GM19324 (cell line): Measurements from ENCODE around the gene ABCA13.
A peak's percentile ranks its signal among the peaks of the same experiment; 100 is the strongest.

ENCODE experiments used
- ATAC-seq: cut with Tn5 transposase; IDR thresholded peaks from one replicate; pipeline ENCODE4 v1.9.1; 2021; ENCODE audit warnings: mild to moderate bottlenecking, moderate library complexity; ENCODE audit not compliant: unreplicated experiment, low FRiP score

ABCA13 gene

GRCh38 chr7:48296966-48297365, 125.7 kb downstream of the ABCA13 start:
- ATAC-seq: no peak

GRCh38 chr7:48298779-48299178, 127.5 kb downstream of the ABCA13 start:
- no peak for ATAC-seq

GRCh38 chr7:48299580-48300169, 128.4 kb downstream of the ABCA13 start:
- peak; percentile 83 for ATAC-seq

GRCh38 chr7:48300301-48300700, 129.0 kb downstream of the ABCA13 start:
- no peak for ATAC-seq

GRCh38 chr7:48301201-48301600, 129.9 kb downstream of the ABCA13 start:
- ATAC-seq: no peak

- no peak for ATAC-seq
These were observed 133.4 kb downstream of the ABCA13 start for GRCh38 chr7:48304641-48305040.

GRCh38 chr7:48305661-48306060, 134.4 kb downstream of the ABCA13 start:
- no peak for ATAC-seq

- ATAC-seq: no peak
These were observed 135.9 kb downstream of the ABCA13 start for GRCh38 chr7:48307041-48307714.

- ATAC-seq: no peak
These were observed 138.5 kb downstream of the ABCA13 start for GRCh38 chr7:48309720-48310119.

GRCh38 chr7:48311464-48312100, 140.3 kb downstream of the ABCA13 start:
- no peak for ATAC-seq

GRCh38 chr7:48312151-48312550, 140.9 kb downstream of the ABCA13 start:
- no peak for ATAC-seq

GRCh38 chr7:48316768-48317167, 145.5 kb downstream of the ABCA13 start:
- ATAC-seq: no peak

GRCh38 chr7:48317360-48317759, 146.1 kb downstream of the ABCA13 start:
- ATAC-seq: no peak

- ATAC-seq: no peak
These were observed 150.2 kb downstream of the ABCA13 start for GRCh38 chr7:48321319-48322010.

GRCh38 chr7:48337012-48337621, 165.9 kb downstream of the ABCA13 start:
- no peak for ATAC-seq

GRCh38 chr7:48337781-48338180, 166.5 kb downstream of the ABCA13 start:
- ATAC-seq: no peak

- ATAC-seq: no peak
These were observed 176.1 kb downstream of the ABCA13 start for GRCh38 chr7:48347230-48347825.

- ATAC-seq: no peak
These were observed 179.3 kb downstream of the ABCA13 start for GRCh38 chr7:48350515-48350914.

- ATAC-seq: no peak
These were observed 180.6 kb downstream of the ABCA13 start for GRCh38 chr7:48351900-48352299.

- no peak for ATAC-seq
These were observed 184.1 kb downstream of the ABCA13 start for GRCh38 chr7:48355346-48355745.

GRCh38 chr7:48360574-48360973, 189.3 kb downstream of the ABCA13 start:
- ATAC-seq: no peak
